ENCODE data around the gene DBF4. TPM values are rescaled to one million over a fixed set of nuclear protein-coding genes. Genes with fewer than 3 reads are reported as not detected.
A peak's percentile ranks its signal among the peaks of the same experiment; 100 is the strongest.

The DBF4 gene
- total and polyA plus RNA-seq, 2 donors (not counting 1 experiment from before 2014, with no cell fraction given): 7.8 to 21.0 TPM

GRCh38 chr7:87885018-87885417 lies 8.7 kb downstream of the DBF4 start:
- H2AFZ ChIP-seq (ENCODE audit: insufficient read depth, low read depth, low read length, poor library complexity, severe bottlenecking): no peak overlapping the region
- no peak overlapping the region for H3K27ac ChIP-seq (ENCODE audit: low read length in 2 of 2)
- Mint-ChIP-seq H3K4me1 (peaks cover 1% of the 10 kb centered on the region), H3K9me3 (ENCODE audit: insufficient read depth) (no peaks in the 10 kb centered on the region), H3K27me3 (no peaks in the 10 kb centered on the region), H3K4me3 (no peak overlapping the region), H3K27ac (no peak overlapping the region)
- no peaks in the 10 kb centered on the region for H3K4me1 ChIP-seq (ENCODE audit: control insufficient read depth in 2 of 2, insufficient read depth in 2 of 2, low read length in 2 of 2)
- POLR2A ChIA-PET: no interaction called here
- H3K36me3 ChIP-seq (replicated peaks in 1 of 2; ENCODE audit: control extremely low read depth in 1 of 2, control insufficient read depth in 1 of 2, extremely low read depth in 1 of 2, insufficient read depth in 2 of 2, low read length in 1 of 2): peaks cover 8 to 21% of the 10 kb centered on the region in 2 experiments
- intact Hi-C loops (cut with micrococcal nuclease): loop anchor here (10.0 kb wide), 1 partner anchor 50 kb away; no protein-coding TSS in a partner anchor
- no CpG with 5 or more reads among the region's 2 CpGs for whole genome bisulfite sequencing (ENCODE audit: insufficient coverage)
- H3K9ac ChIP-seq (ENCODE audit: low read length): no peak overlapping the region
- no peaks in the 10 kb centered on the region for H3K27me3 ChIP-seq (replicated peaks in 1 of 4; ENCODE audit: control extremely low read depth in 1 of 4, control insufficient read depth in 3 of 4, insufficient read depth in 4 of 4, low read length in 3 of 4)
- no peak overlapping the region for H3K4me3 ChIP-seq (ENCODE audit: control extremely low read depth in 1 of 5, extremely low read depth in 1 of 5, insufficient read depth in 1 of 5, low read depth in 2 of 5, low read length in 4 of 5)
- ATAC-seq (ENCODE audit: low read depth) (no peak), DNase-seq (no peak)
- peaks cover 10% of the 10 kb centered on the region for H4K20me1 ChIP-seq (ENCODE audit: control insufficient read depth, insufficient read depth, low read length, poor library complexity, severe bottlenecking)
- no peaks in the 10 kb centered on the region for H3K9me3 ChIP-seq (ENCODE audit: control extremely low read depth in 1 of 3, control insufficient read depth in 2 of 3, insufficient read depth in 1 of 3, low read length in 2 of 3)
- peaks cover 28% of the 10 kb centered on the region for H3K79me2 ChIP-seq (ENCODE audit: control insufficient read depth, insufficient read depth, low read length)
- CTCF ChIA-PET: interaction anchor here (2.3 to 4.7 kb wide), 4 partner anchors 87 to 573 kb away, joined by 8 to 64 read pairs (median 21); partner anchors contain the start of gene RUNDC3B
- TF ChIP-seq CTCF (IDR thresholded peaks at IDR 0.05) (no peak), EZH2 (IDR thresholded peaks at IDR 0.05; ENCODE audit: borderline replicate concordance, insufficient read depth, low read depth, low read length, poor library complexity, severe bottlenecking) (no peak)
- no peak overlapping the region for H3K4me2 ChIP-seq (replicated peaks; ENCODE audit: low read depth, low read length, poor library complexity, severe bottlenecking)

- H3K9me3 ChIP-seq (ENCODE audit: control extremely low read depth in 1 of 3, control insufficient read depth in 2 of 3, insufficient read depth in 1 of 3, low read length in 2 of 3): no peaks in the 10 kb centered on the region
- peaks cover 9% of the 10 kb centered on the region for H3K79me2 ChIP-seq (ENCODE audit: control insufficient read depth, insufficient read depth, low read length)
- ChIA-PET POLR2A (no interaction called here), CTCF (interaction anchor here (0.6 to 4.7 kb wide), 27 partner anchors 11 to 1572 kb away, joined by 3 to 64 read pairs (median 4); partner anchors contain the start of genes ABCB1, DBF4, RUNDC3B and SLC25A40)
- no peaks in the 10 kb centered on the region for H3K27me3 ChIP-seq (replicated peaks in 1 of 4; ENCODE audit: control extremely low read depth in 1 of 4, control insufficient read depth in 3 of 4, insufficient read depth in 4 of 4, low read length in 3 of 4)
- H3K9ac ChIP-seq (ENCODE audit: low read length): no peak overlapping the region
- Mint-ChIP-seq H3K4me3 (no peak overlapping the region), H3K27me3 (no peaks in the 10 kb centered on the region), H3K9me3 (ENCODE audit: insufficient read depth) (no peaks in the 10 kb centered on the region), H3K27ac (no peak overlapping the region), H3K4me1 (no peaks in the 10 kb centered on the region)
- TF ChIP-seq EZH2 (IDR thresholded peaks at IDR 0.05; ENCODE audit: borderline replicate concordance, insufficient read depth, low read depth, low read length, poor library complexity, severe bottlenecking) (no peak), CTCF (IDR thresholded peaks at IDR 0.05) (peak; percentile 78)
- peak; percentile 60 for DNase-seq
- no peaks in the 10 kb centered on the region for H3K4me1 ChIP-seq (ENCODE audit: control insufficient read depth in 2 of 2, insufficient read depth in 2 of 2, low read length in 2 of 2)
- H3K4me2 ChIP-seq (replicated peaks; ENCODE audit: low read depth, low read length, poor library complexity, severe bottlenecking): no peak overlapping the region
- H2AFZ ChIP-seq (ENCODE audit: insufficient read depth, low read depth, low read length, poor library complexity, severe bottlenecking): no peak overlapping the region
- no peak overlapping the region for H3K4me3 ChIP-seq (ENCODE audit: control extremely low read depth in 1 of 5, extremely low read depth in 1 of 5, insufficient read depth in 1 of 5, low read depth in 2 of 5, low read length in 4 of 5)
- H3K36me3 ChIP-seq (replicated peaks in 1 of 2; ENCODE audit: control extremely low read depth in 1 of 2, control insufficient read depth in 1 of 2, extremely low read depth in 1 of 2, insufficient read depth in 2 of 2, low read length in 1 of 2): peaks cover 8 to 19% of the 10 kb centered on the region in 2 experiments
- no peak for ATAC-seq (ENCODE audit: low read depth)
- no peak overlapping the region for H3K27ac ChIP-seq (ENCODE audit: low read length in 2 of 2)
- no peaks in the 10 kb centered on the region for H4K20me1 ChIP-seq (ENCODE audit: control insufficient read depth, insufficient read depth, low read length, poor library complexity, severe bottlenecking)
- intact Hi-C loops (cut with micrococcal nuclease): loop anchor here (1.0 to 10.0 kb wide), 5 partner anchors 11 to 381 kb away; partner anchors contain the start of genes DBF4 and SLC25A40
These were observed 10.6 kb downstream of the DBF4 start for GRCh38 chr7:87886875-87887274.
